Measurements from ENCODE around the gene CSNK2A3.
"Not testable (repeated sequence)": the region's sequence is repeated elsewhere in the genome, so short reads cannot be mapped to it uniquely, and the experiment has no call there.

The CSNK2A3 gene

GRCh38 chr11:11379661-11380060 lies 26.6 kb upstream of the CSNK2A3 start:
- DNase-seq (ENCODE audit: low read depth): no peak

- no peak for DNase-seq (ENCODE audit: low read depth)
Measured at GRCh38 chr11:11378184-11378940, 25.3 kb upstream of the CSNK2A3 start.

- DNase-seq (ENCODE audit: low read depth): no peak
Measured at GRCh38 chr11:11374358-11375148, 21.5 kb upstream of the CSNK2A3 start.

- DNase-seq (ENCODE audit: low read depth): no peak
Measured at GRCh38 chr11:11373934-11374333, 20.9 kb upstream of the CSNK2A3 start.

DNA sequence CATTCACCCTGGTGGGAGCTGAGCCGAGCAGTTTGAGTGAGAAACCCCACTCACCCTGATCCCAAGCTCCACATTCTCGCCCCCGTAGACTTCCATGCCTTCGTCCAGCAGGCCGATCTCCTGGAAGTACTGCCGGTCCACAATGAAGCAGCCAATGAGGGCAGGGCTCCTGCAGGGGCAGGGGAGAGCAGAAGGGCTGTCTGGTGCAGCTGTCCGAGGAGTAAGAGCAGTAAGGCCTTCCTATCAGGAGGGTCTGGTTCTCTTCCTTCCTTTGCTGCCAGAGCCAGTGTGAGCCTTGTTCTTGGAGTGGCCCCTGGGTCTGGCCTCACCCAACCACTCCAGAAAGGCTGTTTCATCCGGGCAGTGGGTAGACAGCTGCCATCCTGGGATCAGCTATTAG lies 19.4 kb upstream of the CSNK2A3 start:
- DNase-seq (ENCODE audit: low read depth): no peak

- no peak for DNase-seq (ENCODE audit: low read depth)
Measured at GRCh38 chr11:11370962-11371303, 17.9 kb upstream of the CSNK2A3 start.

DNA sequence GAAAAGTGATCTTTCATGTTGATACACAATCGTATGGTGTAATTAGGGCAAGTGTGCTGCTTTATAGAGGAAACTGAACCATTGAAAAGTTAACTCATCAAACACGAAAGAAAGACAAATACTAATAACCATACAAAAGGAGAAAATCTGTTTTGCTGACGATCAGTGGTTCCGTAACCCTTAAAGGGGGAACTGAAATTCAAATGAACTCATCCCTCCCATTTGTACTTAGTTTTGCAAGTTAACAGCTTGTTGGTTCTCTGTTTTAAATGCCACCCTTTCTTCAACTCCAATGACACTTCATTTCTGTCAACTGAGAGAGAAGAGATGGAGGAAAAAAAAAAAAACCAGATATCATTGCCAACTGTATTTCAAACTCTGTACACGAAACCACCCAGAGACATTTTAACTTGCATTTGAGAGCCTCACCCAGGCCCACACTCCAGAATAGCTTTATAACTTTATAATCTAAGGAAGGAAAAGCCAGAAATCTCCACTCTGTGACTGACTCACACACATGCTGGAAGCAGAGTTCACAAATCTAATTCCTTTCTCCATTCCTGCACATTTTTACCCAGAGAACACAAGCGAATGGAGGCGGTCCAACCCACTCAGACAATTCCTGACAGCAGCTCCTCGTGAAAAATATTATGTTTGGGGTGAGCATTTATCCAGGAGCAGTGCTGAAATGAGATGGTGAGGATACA lies 17.4 kb upstream of the CSNK2A3 start:
- DNase-seq (ENCODE audit: low read depth): no peak

GRCh38 chr11:11366793-11367192 lies 13.7 kb upstream of the CSNK2A3 start:
- no peak for DNase-seq (ENCODE audit: low read depth)

DNA sequence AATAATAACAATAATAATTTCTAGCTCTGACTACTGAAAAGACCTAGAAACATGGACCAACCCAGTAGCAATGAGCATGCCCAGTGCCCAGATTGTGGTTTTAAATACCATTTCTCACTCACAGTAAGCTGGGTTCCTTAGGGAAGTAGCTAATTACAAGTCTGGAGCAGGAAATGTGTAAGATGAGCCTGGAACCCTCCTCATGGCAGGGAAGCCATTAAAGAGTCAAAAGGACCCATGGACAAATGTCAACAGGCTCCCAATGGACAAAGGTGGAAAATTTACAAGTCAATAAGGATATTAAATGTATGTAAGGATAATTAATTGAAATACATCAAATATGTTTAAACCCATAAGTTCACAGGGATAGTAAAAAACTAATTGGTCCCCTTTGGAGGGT lies 10.6 kb upstream of the CSNK2A3 start:
- DNase-seq (ENCODE audit: low read depth): no peak

DNA sequence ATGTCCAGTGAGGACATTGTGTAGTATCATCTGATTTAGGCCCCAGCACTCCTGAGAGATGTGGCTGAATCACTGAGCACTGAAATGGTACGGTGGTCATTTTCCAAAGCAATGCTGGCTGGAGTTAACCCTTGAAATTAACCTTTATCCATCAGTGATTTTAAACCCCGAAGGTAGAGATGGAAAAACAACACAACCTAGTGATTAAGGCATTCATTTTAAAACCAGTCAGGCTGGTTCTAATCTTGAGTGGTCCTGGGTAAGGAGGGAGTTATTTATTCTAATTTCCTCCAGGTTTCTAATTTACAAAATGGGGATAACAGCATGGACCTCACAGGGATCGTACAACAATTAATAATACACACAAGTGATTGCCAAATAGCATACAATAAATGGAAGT lies 6.6 kb upstream of the CSNK2A3 start:
- no peak for DNase-seq (ENCODE audit: low read depth)

- no peak for DNase-seq (ENCODE audit: low read depth)
Measured at GRCh38 chr11:11356842-11357241, 3.8 kb upstream of the CSNK2A3 start.

GRCh38 chr11:11351851-11352250 lies 1.2 kb downstream of the CSNK2A3 start:
- not testable (repeated sequence) for DNase-seq (ENCODE audit: low read depth)

- no peak for DNase-seq (ENCODE audit: low read depth)
Measured at GRCh38 chr11:11351042-11351586, 1.9 kb downstream of the CSNK2A3 start.

DNA sequence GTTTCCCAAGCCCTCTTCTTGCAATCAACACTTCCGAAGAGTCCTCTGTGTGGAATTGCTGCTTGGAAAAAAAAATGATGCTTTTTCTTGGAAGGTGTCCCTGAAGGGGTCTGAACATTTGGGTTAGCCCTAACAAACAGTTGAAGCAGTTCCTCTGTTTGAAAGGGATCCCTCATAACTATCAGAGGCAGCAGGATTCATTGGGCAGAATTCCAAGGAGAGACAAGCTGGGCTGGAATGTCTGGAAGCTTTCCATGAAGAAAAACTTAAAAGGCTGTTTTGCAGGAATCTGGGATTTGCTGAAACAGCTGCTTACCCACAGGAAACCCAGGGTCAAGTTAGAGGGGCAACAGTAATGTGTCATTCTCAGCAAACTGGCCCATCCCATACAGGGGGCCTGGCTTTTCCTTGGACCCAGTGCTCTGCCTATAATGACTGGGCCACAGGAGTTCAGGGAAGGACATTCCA lies 3.1 kb downstream of the CSNK2A3 start:
- peak; percentile 94 for DNase-seq (ENCODE audit: low read depth)

DNA sequence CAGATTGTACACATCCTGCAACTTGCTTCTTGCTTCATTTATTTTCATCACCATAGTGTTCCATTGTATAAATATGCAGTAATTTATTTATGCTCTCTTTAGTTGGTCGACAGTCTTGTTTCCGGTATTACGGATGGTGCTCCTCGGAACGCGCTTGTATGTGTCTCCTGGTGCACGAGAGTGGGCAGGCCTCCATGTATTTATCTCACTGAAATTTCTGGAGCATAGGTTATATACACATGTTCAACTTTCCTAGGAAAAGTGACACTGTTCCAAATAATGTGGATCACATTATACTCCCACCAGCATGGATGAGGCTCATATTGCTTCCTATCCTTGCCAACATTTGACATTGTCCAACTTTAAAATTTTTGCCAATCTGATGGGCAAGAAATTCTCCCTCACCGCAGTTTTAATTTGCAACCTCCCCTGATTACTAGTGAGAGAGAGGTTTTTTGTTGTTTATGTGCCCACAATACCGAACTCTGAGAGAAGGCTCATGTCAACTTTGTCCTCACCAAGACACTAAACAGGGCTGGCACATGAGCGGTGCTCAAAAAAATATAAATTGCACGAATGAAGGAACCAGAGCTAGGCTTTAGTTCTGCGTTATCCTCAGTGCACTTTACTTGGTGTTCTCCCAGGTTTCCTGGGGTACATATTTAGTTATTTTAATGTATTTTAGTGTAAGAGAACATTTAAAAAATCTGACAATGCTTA lies 3.8 kb downstream of the CSNK2A3 start:
- no peak for DNase-seq (ENCODE audit: low read depth)

GRCh38 chr11:11348303-11348702 lies 4.7 kb downstream of the CSNK2A3 start:
- DNase-seq (ENCODE audit: low read depth): no peak

DNA sequence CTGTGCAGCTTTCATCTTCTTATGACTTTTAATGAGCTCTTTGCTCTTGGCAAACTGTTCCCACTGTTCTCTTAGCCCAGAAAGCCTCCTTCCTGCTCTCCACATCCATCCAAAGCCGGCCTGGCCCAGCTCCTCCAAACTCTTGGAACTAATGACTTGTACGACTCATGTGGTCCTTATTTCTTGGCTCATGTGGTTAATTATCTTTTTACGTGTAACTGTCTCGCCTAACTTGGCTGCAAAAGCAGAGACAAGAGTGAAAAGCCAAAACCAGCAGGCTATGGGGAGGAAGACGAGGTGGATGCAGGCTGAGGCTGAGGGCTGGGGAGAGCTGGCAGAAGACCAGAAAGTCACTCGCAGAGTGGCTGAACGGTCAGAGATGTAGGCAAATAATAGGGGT lies 5.5 kb downstream of the CSNK2A3 start:
- DNase-seq (ENCODE audit: low read depth): no peak

- DNase-seq (ENCODE audit: low read depth): no peak
Measured at GRCh38 chr11:11346303-11346702, 6.7 kb downstream of the CSNK2A3 start.

DNA sequence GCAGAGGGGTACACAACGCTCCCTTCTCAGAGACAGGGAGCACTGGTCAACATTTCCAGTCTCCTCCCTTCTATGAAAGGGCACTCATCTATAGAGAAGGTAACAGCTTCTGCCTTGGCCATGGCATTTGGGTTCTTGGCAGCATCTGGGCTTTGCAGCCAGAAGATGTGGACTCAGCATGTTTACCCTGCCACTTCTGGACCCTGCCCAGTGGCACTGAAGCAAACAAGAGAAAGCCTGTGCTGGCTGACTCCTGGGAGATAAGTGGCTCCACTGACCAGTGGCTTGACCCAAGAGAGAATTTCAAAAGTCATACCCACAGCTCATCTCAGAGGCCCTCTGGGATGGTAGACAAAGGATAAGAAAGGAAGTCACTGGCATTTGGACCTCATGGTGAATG lies 8.0 kb downstream of the CSNK2A3 start:
- no peak for DNase-seq (ENCODE audit: low read depth)

- DNase-seq (ENCODE audit: low read depth): no peak
Measured at GRCh38 chr11:11344045-11344444, 9.0 kb downstream of the CSNK2A3 start.

DNA sequence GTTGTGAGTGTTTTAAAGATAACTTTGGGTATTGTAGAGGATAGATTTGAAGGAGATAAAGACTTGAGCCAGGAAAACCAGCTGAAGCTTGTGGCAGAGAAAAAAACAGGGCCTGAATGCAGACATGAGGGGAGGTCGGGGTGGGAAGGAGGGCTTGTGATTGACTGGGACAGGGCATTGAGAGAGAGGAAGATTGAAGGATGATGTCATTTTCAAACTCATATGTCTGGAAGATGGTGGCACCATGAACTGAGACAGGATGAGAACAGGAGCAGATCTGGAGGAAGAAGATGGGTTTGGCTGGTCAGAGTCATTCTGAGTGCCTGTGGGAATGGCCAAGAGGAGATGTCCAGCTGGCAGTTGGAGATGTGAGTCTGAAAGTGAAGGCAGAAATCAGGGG lies 14.7 kb downstream of the CSNK2A3 start:
- DNase-seq (ENCODE audit: low read depth): no peak

GRCh38 chr11:11336664-11337063 lies 16.4 kb downstream of the CSNK2A3 start:
- no peak for DNase-seq (ENCODE audit: low read depth)

Measured in HS-5 (cell line).